Measurements from ENCODE around the gene CEP57.
"Not testable (repeated sequence)": the region's sequence is repeated elsewhere in the genome, so short reads cannot be mapped to it uniquely, and the experiment has no call there.

CEP57 gene

DNA sequence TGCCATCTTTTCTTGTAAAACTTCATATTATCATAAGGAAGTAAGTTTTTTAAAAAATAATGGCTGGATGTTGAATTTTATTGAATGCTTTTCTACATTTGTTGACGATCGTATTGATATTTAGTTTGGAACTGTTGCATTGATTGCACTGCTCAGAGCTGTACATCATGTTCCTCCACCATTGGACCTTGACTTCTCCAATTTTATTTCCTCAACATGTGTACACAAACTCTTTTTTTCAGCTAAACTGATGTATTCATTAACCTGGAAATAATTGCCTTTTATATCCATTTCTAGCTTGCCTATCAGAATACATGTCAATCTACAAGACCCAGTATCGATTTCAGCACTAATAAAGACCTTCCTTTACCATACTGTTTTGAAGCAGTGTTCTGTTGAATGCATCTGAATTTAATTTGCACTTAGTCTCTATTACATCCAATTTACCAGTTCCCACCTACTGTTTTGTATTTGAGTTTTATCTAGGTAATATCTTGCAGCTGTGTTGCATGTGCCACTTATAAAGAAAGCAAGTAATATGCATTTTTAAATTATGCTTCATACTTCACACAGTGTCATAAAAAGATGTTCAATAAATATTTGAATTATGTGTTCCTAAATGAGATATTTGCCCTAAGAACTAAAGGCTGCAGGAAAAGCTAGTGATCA, 5.5 kb downstream of the CEP57 start:
- no peak for DNase-seq (ENCODE audit: low spot score)
- no peak for FAIRE-seq

DNA sequence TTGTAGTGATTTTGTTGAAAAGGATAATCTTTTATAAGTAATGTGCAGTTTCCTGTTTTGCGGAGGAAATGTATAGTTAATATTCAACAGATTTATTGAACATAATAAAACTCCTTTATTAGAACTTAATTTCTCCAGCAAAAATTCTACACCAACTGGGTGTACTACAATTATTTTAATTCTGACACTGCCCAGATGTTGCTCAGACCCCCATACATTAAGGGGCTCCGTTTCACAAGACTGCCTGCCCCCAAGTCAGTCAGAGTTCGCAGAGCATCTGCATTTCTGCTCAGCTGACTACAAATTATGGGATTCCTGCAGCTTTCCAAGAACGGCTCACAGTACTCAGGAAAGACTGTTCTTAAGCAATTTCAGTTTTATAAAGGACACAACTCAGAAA, 6.2 kb downstream of the CEP57 start:
- no peak for DNase-seq (ENCODE audit: low spot score)
- no peak for FAIRE-seq

DNA sequence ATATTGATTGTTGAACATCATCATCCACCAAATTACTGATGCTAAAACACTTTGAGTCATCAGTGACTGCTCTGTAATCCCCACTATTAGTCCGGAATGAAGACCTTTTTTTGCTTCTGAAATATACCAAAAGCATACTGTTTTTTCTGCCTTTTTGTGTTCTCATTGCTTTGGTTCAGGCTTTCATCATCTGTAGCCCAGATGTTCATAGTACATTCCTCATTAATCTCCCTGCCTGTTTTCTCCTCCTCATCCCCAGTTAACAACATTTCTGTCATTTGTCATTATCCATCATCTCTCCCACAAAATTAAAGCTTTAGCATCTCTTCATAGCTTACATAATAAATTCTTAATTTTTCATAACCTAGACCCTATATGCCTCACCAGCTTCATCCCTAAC, 9.2 kb downstream of the CEP57 start:
- FAIRE-seq (no peak), DNase-seq (ENCODE audit: low spot score) (no peak)

DNA sequence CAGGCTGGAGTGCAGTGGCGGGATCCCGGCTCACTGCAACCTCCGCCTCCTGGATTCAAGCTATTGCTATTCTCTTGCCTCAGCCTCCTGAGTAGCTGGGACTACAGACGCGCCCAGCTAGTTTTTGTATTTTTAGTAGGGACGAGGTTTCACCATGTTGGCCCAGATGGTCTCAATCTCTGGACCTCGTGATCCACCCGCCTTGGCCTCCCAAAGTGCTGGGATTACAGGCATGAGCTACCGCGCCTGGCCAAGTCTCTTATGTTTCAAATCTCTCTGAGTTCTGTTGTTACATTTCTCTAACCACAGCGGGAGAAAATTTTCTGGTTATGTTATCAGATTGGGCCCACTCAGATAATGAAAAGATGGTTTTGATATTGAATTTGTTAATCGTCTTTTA, 10.1 kb downstream of the CEP57 start:
- DNase-seq (ENCODE audit: low spot score) (no peak), FAIRE-seq (no peak)

DNA sequence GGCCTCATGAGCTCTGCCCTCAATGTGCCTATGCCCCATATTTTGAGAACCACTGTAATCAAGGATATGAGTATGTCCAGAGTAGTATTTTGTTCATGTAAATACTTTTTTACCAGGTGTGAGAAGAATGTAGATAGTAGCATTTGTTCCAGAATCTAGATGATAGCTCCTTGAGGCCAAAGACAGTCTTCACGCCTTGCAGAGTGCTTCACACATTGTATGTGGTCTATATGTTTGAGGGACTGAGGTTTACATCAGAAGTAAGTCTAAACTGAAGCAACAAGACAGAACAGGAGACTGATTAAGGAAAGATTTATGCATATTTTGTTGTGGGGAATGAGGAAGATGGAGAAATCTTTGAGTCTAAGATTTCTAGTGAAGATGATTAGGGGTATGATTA, 12.5 kb downstream of the CEP57 start:
- FAIRE-seq (no peak), DNase-seq (ENCODE audit: low spot score) (no peak)

DNA sequence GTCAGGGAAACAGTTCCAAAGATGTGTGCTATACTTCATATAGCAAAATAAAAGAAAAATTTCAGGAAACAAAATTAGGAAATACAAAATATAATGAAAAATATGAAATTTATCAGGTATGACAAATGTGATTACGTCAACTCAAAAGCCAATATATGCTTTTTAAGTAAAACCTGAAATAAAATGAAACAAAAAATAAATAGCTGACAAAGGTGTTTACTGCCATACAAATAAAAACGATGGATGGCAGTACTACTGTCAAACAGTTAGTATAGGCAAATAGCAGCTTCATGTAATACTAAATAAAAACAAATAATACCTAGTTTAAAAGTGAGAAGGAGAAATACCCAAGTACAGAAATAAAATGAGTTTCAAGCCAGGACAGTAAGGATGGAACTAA, 13.7 kb downstream of the CEP57 start:
- no peak for DNase-seq (ENCODE audit: low spot score)
- FAIRE-seq = no peak

DNA sequence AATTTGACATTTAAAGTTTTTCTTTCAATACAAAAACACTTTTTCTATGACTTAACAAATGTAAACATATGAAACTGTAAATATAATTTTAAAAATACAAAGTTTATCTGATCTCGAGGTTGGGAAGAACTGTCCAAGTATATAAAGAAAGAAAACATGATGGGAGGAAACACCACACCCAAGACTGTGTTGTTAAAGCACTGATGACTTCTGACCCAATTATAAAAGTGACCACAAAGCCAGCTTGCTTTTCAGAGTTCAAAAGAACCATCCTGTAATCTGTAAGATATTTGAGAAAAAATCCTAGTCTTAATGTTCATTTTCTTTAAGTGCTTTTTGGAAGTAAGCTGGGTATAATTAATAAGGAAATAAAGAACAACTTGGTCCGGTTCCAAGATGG, 15.6 kb downstream of the CEP57 start:
- no peak for FAIRE-seq
- DNase-seq (ENCODE audit: low spot score) = no peak

DNA sequence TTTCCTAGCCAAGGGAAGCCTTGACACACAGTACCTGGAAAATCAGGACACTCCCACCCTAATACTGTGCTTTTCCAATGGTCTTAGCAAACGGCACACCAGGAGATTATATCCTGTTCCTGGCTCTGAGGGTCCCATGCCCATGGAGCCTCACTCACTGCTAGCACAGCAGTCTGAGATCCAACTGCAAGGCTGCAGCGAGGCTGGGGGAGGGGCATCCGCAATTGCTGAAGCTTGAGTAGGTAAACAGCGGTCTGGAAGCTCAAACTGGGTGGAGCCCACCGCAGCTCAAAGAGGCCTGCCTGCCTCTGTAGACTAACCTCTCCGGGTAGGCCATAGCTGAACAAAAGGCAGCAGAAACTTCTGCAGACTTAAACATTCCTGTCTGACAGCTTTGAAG, 16.2 kb downstream of the CEP57 start:
- DNase-seq (ENCODE audit: low spot score); FAIRE-seq: not testable (repeated sequence)

DNA sequence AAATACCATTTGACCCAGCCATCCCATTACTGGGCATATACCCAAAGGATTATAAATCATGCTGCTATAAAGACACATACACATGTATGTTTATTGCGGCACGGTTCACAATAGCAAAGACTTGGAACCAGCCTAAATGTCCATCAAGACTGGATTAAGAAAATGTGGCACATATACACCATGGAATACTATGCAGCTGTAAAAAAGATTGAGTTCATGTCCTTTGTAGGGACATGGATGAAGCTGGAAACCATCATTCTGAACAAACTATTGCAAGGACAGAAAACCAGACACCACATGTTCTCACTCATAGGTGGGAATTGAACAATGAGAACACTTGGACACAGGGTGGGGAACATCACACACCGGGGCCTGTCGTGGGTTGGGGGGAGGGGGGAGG, 20.8 kb downstream of the CEP57 start:
- not testable (repeated sequence) for FAIRE-seq; DNase-seq (ENCODE audit: low spot score)

DNA sequence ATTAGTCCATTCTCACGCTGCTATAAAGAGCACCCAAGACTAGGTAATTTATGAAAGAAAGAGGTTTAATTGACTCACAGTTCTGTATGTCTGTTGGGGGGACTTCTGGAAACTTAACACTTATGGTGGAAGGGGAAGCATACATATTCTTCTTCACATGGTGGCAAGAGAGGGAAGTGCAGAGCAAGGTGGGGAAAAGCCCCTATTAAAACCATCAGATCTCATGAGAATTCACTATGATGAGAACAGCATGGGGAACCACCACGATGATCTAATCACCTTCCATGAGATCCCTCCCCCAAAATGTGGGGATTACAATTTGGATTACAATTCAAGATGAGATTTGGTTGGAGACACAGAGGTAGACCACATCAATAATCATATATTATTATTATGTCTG, 25.7 kb downstream of the CEP57 start:
- DNase-seq (ENCODE audit: low spot score) = no peak

DNA sequence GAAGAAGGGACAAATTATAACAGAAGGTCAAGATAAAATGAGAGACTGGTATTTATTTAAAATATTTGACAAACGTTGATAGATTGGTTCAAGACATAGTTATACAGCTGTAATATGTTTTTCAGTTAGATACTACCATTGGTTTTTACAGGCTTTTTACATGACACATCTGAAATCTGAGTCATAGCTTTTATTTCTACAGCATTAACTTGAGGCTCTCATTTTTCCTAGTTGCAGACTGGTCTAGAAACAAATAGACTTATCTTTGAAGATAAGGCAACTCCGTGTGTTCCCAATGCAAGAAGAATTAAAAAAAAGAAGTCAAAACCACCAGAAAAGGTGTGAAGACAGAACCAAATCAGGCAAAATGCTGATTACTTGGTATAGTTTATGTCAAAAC, 31.3 kb downstream of the CEP57 start:
- FAIRE-seq = no peak
- no peak for DNase-seq (ENCODE audit: low spot score)

More for the DNA sequence above, 25.7 kb downstream of the CEP57 start:
- FAIRE-seq = no peak

DNA sequence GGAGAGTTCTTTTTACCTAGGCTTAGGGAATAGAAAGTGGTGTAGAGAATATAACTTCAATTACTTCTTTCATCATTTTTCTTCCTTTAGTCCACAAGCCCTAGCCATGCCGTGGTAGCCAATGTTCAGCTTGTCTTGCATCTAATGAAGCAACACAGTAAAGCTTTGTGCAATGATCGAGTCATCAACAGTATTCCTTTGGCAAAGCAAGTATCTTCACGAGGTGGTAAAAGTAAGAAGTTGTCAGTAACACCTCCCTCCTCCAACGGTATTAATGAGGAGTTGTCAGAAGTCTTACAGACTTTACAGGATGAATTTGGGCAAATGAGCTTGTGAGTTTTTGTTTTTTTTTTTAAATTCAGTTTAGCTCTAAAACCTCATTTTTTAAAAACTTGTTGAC, 37.4 kb downstream of the CEP57 start:
- FAIRE-seq (no peak), DNase-seq (ENCODE audit: low spot score) (no peak)

DNA sequence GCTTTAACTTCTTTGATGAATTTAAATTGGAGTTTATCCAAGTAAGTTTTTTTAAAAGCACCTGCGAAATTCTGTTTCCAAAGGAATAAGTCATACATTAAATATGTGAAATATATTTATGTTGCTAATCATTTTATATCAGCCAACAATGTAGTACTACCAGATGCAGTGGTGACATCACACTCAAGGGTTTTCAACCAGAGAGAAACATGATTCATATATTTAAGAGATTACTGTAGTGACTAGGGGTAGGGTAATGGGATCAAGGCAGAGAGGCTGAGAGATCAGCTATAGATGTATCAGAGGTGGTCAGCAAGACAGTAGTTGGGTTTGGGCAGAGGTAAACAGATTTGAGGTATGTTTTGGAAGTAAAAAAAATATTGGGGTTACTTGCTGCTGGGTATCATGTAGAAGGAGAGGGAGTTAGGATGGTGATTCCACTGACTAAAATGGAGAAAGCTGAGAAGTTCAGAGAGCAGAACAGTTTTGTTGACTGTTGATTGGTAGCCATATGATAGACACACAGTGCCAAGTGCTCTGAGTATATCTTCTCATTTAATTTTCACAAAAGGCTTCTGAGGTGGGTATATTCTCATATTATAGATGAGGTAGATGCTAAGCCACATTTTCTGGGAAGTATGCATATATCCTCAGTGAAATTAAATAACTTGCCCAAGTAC, 39.4 kb downstream of the CEP57 start:
- DNase-seq (ENCODE audit: low spot score) (no peak), FAIRE-seq (no peak)

DNA sequence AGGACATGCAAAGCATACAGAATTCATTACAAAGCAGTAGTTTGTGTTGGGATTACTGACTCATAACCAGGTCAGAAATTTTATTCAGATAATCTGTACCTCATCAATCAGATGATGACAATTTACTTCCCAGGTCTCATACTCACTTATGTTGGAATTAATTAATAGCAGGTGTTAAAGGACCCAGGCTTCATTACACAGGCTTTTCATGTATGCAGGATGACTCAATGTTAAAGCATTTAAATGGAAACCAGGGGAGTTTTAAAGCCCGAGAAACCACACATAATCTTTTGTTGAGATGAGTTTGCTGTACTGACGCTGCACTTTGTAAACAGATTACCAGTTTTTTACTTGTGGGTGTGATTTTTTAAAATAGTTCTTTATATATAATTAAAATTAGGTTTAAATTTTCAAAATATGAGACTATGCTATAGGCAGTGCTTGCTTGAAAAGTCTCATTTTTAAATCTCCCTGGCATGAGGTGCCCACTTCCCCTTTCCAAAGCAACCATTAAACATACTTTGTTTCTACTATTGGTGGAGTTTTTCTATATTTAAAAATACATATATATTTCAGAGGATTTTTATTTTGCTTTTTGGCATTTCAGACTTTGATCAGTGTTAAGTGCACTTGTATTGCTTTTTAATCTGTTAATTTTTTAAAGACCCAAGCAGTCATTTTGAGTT, 41.0 kb downstream of the CEP57 start:
- DNase-seq (ENCODE audit: low spot score) (peak; percentile 10), FAIRE-seq (no peak)

DNA sequence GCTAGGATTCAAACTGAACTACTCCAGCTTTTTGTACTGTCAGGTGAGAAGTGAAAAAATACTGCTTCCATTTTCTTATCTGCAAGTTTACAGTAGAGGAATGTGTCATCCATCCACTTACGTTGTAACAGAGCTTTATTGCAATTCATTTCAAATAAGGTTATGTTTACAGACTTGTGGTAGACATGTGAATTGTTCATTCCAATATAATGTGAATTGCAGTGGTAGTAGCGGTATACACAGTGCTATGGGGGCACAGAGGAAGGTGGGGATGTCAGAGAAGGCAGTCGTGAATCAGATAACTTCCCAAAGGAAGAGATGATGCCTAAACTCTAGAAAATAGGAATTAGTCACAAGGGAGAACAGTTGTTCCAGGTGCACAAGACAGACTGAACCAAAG, 42.5 kb downstream of the CEP57 start:
- FAIRE-seq (peak; percentile 17), DNase-seq (ENCODE audit: low spot score) (no peak)

DNA sequence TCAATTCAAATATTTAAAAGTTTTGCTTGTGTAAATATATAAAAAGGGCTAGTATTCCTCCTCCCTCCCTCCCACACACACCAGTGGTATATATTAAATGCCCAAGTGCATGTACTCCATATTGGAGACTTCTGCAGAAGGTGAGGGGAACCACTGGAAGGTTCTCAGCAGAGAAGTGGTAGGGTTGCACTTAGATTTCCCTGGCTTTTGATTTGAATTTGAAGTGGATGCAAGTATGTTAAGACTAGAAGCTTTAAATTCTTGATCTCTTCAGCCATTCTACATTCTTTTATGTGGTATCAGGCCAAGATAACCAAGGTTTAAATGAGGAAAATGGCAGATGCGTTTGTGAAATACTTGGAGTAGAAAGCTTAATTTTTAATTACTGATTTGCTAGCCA, 43.1 kb downstream of the CEP57 start:
- no peak for DNase-seq (ENCODE audit: low spot score)
- FAIRE-seq = no peak

DNA sequence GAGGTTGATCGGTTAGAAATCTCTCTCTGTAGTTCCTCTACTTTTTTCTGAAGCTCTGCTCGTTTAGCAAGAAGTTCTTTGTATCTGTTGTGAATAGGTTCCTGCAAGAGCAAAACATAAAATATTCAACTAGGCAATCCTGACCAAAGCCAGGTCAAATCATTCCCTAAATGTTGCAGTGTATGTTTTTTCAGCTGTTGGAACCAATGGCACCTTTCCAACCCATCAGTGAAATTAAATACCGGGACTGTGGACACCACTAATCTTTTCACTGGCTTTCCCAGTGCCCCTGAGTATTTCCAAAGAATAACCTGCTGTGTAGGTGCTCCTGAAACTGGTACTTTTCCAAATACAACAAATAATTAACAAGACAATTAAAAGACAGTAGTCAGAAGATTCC, 45.1 kb downstream of the CEP57 start:
- no peak for FAIRE-seq
- DNase-seq (ENCODE audit: low spot score) = no peak

DNA sequence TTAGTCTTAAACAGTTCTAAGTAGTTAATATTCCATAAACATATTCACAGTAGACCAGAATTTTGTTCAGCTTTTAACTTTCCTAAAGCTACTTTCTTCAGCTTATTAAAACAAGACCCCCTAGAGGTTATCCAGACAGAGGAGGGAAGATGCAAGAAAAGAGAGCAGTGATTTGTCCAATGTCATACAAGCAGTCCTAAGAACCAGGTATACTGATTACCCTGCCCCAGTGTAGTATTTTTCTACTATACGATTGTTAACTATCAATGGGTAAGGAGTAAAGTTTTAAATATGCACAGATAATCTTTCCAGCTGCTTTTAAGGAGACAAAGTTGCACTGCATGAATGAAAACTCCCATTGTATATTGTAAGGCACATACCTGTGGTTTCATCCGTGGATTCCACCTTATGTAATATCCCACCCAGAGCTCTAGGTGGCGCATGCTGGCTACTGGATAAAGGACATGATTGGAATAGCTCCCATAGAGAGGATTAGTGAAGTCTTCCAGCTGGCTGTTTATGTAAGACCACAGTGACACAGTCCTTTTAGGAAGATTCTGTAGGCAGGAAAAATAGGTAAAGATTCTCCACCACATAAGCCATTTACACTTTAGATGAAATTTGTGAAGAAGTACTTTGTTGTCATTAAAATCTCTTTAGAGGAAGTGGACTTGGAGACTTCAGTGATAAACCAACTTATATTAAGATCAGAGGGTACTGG, 45.6 kb downstream of the CEP57 start:
- DNase-seq (ENCODE audit: low spot score) = peak; percentile 74
- FAIRE-seq = no peak

DNA sequence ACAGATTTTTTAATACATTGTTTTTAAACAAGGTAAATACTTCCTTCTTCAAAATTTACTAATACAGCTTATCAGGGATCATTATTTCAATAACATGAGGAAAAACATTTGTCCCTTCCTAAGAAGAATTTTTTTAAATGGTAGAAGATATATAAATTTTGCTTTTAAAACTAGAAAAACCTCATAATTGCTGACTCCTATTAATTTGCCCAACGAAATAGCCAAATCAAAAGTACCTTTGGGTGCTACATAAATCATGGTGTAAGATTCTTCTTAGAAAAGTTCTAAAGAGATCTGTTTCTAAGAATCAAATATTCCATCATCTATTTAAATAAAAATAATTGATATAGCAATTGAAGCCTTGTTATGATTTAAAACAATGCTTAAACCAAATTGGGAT, 54.9 kb downstream of the CEP57 start:
- DNase-seq (ENCODE audit: low spot score) (no peak), FAIRE-seq (no peak)

DNA sequence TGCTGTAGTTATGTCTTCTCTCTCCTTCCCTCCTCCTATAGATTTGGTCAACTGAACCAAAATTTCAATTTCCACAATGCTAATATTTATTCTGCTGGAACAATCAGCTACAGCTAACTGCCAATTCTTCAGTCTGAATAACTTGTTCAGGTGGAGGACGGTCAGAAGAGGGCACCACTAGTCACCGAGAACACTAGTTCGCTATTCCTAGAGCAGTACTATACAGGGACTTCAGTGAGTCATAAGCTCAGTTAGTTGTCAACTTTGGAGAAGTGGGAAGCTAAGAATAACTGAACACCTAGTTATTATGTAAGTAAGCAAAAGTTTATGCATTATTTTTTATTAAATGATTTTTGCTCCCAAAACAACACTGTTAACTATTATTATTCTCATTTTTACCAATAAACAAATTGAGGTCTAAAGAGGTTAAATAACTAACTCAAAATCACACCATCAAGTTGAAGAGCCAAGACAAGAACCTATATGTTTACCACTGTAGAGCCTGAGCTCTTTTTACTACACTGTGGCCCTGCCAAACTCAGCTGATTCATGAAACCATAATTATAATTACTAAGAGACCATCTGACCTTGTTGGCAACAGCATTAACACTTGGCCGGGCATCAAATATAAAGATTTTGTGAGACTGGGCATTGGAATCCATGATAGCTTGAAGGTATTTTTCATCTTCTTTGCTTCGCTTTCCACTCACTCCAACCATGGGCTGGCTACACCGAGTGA, 59.0 kb downstream of the CEP57 start:
- DNase-seq (ENCODE audit: low spot score) = peak; percentile 62
- FAIRE-seq = peak; percentile 52

DNA sequence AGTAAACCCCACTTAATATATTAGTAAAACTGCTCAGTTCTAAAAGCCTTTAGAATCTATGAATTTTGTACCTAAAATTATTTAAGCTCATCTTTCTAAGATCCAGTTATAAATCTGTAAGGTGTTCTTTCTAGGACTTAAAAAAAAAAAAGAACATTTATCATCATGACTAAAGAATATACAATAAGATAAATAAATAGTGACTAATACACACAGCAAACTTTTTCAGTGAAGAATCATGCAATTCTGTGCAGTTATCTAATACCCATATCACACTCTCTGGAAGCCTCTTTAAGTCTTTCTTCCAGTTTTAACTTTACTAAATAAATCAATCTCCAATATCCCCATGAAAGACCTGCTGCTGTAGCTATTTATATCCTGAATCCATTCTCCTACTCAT, 59.8 kb downstream of the CEP57 start:
- DNase-seq (ENCODE audit: low spot score) (no peak), FAIRE-seq (no peak)

All from urothelium cell line (cell line).